ENCODE data around the gene ADAMTS16. TPM values are rescaled to one million over a fixed set of nuclear protein-coding genes. Genes with fewer than 3 reads are reported as not detected.

ADAMTS16 gene
- total RNA-seq, 1 experiment from 2014 or later: 0.11 TPM

DNA sequence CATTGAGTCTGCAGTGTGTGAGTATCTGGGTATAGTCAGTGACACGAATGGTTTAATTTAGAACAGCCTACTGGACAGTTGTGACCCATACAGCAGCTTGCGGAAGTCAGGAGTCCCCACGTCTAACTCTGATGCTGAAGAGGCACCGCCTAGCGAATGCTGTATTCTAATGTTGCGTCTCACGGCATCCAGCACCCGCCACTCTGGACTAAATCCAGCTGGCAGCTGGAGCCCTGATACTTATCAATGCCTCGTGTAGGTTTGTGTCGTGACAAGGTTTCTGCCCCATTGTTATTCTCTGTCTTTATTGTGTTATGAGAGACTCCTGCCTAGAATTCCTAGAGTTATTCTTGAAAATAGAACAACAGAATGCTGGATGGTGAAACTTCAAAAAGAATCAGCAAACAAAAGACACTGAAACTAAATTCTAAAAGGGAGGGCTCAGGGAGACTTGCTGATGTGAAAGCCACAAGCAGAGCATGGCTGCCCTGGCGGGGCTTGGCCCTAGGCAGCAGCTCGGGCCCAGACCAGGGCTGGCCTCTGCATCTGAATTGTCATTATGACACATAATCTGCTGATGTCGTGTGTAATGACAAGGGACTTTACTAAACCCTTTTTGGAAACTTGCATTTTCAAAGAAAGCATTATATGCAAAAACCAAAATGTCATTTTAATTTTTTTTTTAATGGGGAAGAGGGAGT is 158.9 kb downstream of the ADAMTS16 start:
- Mint-ChIP-seq H3K4me1 (ENCODE audit: low read depth, unreplicated experiment) (no peaks in the 10 kb centered on the region), H3K4me3 (ENCODE audit: unreplicated experiment) (no peak overlapping the region), H3K27me3 (ENCODE audit: insufficient read depth, unreplicated experiment) (peaks cover 5% of the 10 kb centered on the region), H3K27ac (ENCODE audit: unreplicated experiment) (no peak overlapping the region), H3K9me3 (ENCODE audit: unreplicated experiment) (peaks cover 7% of the 10 kb centered on the region), H3K36me3 (ENCODE audit: insufficient read depth, unreplicated experiment) (no peaks in the 10 kb centered on the region)
- POLR2A ChIA-PET: no interaction called here
- no peak for DNase-seq
- intact Hi-C loops (cut with micrococcal nuclease; ENCODE audit: unreplicated experiment): no loop called here
- Histone ChIP-seq H3K4me3 (ENCODE audit: low read depth, low read length) (no peak overlapping the region), H3K9me3 (no peaks in the 10 kb centered on the region), H3K4me1 (no peaks in the 10 kb centered on the region), H3K36me3 (ENCODE audit: control insufficient read depth, insufficient read depth, low read length) (no peaks in the 10 kb centered on the region), H3K27me3 (replicated peaks; ENCODE audit: control insufficient read depth, insufficient read depth, low read length) (no peaks in the 10 kb centered on the region; the same call in 1 of the 2 replicates)
- CTCF ChIA-PET: no interaction called here
- BruUV-seq (replicated peaks): no TSS peak
- TF ChIP-seq, protein P1, sequence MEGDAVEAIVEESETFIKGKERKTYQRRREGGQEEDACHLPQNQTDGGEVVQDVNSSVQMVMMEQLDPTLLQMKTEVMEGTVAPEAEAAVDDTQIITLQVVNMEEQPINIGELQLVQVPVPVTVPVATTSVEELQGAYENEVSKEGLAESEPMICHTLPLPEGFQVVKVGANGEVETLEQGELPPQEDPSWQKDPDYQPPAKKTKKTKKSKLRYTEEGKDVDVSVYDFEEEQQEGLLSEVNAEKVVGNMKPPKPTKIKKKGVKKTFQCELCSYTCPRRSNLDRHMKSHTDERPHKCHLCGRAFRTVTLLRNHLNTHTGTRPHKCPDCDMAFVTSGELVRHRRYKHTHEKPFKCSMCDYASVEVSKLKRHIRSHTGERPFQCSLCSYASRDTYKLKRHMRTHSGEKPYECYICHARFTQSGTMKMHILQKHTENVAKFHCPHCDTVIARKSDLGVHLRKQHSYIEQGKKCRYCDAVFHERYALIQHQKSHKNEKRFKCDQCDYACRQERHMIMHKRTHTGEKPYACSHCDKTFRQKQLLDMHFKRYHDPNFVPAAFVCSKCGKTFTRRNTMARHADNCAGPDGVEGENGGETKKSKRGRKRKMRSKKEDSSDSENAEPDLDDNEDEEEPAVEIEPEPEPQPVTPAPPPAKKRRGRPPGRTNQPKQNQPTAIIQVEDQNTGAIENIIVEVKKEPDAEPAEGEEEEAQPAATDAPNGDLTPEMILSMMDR (IDR thresholded peaks at IDR 0.05; ENCODE audit: insufficient read depth in 1 of 2, low read depth in 1 of 2, low read length in 1 of 2, severe bottlenecking in 1 of 2, unreplicated experiment in 1 of 2): no peak

DNA sequence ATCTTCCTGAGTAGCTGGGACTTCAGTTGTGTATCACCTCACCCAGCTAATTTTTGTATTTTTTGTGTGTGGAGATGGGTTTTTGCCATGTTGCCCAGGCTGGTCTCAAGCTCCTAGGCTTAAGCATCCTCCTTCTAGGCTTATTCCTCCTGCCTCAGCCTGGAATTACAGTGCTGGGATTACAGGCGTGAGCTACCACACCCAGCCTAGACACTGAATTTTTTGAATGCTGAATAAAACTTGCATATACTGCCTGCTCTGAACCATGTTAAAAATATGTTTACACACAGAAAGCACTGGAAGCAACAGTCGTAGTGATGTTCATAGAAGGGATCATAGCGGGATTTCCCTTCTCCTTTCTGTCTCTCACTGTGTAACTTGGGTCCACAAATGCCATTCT is 161.0 kb downstream of the ADAMTS16 start:
- no peaks in the 10 kb centered on the region for H3K36me3 ChIP-seq (ENCODE audit: control insufficient read depth, insufficient read depth, low read length)
- H3K27ac Mint-ChIP-seq (ENCODE audit: unreplicated experiment): no peak overlapping the region
- DNase-seq: no peak
- H3K4me3 ChIP-seq (ENCODE audit: low read depth, low read length): no peak overlapping the region
- H3K4me3 Mint-ChIP-seq (ENCODE audit: unreplicated experiment): no peak overlapping the region
- no TSS peak for BruUV-seq (replicated peaks)
- H3K4me1 ChIP-seq: no peaks in the 10 kb centered on the region
- H3K27me3 ChIP-seq (replicated peaks; ENCODE audit: control insufficient read depth, insufficient read depth, low read length): no peaks in the 10 kb centered on the region; the same call in 1 of the 2 replicates
- ChIA-PET CTCF (no interaction called here), POLR2A (no interaction called here)
- no peaks in the 10 kb centered on the region for H3K9me3 ChIP-seq
- H3K36me3 Mint-ChIP-seq (ENCODE audit: insufficient read depth, unreplicated experiment): peaks cover 7% of the 10 kb centered on the region
- TF ChIP-seq, protein P1 (IDR thresholded peaks at IDR 0.05; ENCODE audit: insufficient read depth in 1 of 2, low read depth in 1 of 2, low read length in 1 of 2, severe bottlenecking in 1 of 2, unreplicated experiment in 1 of 2): no peak
- H3K27me3 Mint-ChIP-seq (ENCODE audit: insufficient read depth, unreplicated experiment): peaks cover 5% of the 10 kb centered on the region
- intact Hi-C loops (cut with micrococcal nuclease; ENCODE audit: unreplicated experiment): no loop called here
- peaks cover 21% of the 10 kb centered on the region for H3K9me3 Mint-ChIP-seq (ENCODE audit: unreplicated experiment)
- no peaks in the 10 kb centered on the region for H3K4me1 Mint-ChIP-seq (ENCODE audit: low read depth, unreplicated experiment)

DNA sequence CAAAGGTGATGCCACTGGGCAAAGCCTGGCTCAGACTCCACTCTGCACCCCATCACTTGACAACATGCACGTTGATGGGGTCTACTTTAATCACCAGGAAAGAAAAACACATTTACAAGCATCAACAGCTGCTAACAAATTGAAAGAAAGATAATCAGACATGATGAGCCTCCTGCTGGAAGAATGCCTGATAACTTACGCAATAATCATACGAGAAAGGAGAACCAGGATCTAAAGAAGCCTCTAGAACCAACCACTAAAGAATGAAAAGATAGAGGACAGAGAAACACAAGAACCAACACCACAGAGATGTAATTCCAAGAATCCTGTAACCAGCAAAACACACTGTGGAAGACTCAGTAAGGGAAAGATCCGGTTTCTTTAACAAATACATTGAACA is 162.1 kb downstream of the ADAMTS16 start:
- no peak for DNase-seq
- Mint-ChIP-seq H3K27me3 (ENCODE audit: insufficient read depth, unreplicated experiment) (no peaks in the 10 kb centered on the region), H3K9me3 (ENCODE audit: unreplicated experiment) (peaks cover 21% of the 10 kb centered on the region), H3K4me1 (ENCODE audit: low read depth, unreplicated experiment) (no peaks in the 10 kb centered on the region), H3K27ac (ENCODE audit: unreplicated experiment) (no peak overlapping the region), H3K36me3 (ENCODE audit: insufficient read depth, unreplicated experiment) (peaks cover 7% of the 10 kb centered on the region), H3K4me3 (ENCODE audit: unreplicated experiment) (no peak overlapping the region)
- TF ChIP-seq, protein P1 (IDR thresholded peaks at IDR 0.05; ENCODE audit: insufficient read depth in 1 of 2, low read depth in 1 of 2, low read length in 1 of 2, severe bottlenecking in 1 of 2, unreplicated experiment in 1 of 2): no peak
- no peaks in the 10 kb centered on the region for H3K27me3 ChIP-seq (replicated peaks; ENCODE audit: control insufficient read depth, insufficient read depth, low read length)
- H3K4me1 ChIP-seq: no peaks in the 10 kb centered on the region
- ChIA-PET CTCF (no interaction called here), POLR2A (no interaction called here)
- BruUV-seq (replicated peaks): no TSS peak
- H3K9me3 ChIP-seq: no peaks in the 10 kb centered on the region
- intact Hi-C loops (cut with micrococcal nuclease; ENCODE audit: unreplicated experiment): no loop called here
- no peaks in the 10 kb centered on the region for H3K36me3 ChIP-seq (ENCODE audit: control insufficient read depth, insufficient read depth, low read length)
- no peak overlapping the region for H3K4me3 ChIP-seq (ENCODE audit: low read depth, low read length)

Data from Caco-2 (cell line).